NCI-H2196 treated with DMSO at 0.1 percent for 48 hours (cell line): Measurements from ENCODE around the gene SPON2.

Source experiments
- DNase-seq: peaks from one replicate; lab custom pipeline; 2025; ENCODE audit not compliant: unreplicated experiment; lab: John Stamatoyannopoulos, UW

The SPON2 gene

DNA sequence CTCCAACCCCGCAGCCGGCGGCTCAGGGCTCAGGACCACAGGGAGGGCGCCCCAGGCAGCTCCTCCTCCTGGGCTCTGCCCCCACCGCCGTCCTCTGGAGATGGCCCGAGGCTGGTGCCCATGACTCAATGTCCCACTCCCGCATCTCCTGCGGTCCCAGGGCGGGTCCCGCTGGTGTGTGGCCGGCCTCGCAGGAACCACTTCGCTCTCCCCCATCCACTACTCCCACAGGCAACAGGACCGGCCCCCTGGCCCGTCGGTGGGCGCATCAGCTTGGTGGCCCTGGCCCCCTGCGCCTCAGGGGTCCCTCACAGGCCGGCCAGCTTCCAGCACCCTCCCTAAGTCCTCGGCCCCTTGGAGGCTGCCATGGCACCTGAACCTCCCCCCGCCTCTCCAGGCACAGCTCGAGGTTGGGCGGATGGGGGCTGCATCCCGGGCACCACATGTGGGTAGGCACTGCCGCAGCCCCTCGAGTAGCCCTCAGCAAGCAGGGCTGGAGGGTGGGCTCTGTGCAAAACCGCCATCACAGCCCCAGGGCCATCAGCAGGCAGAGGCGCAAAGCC lies 22.8 kb upstream of the SPON2 start:
- no peak for DNase-seq

- DNase-seq: no peak
These were observed 21.9 kb upstream of the SPON2 start for GRCh38 chr4:1194010-1194900.

DNA sequence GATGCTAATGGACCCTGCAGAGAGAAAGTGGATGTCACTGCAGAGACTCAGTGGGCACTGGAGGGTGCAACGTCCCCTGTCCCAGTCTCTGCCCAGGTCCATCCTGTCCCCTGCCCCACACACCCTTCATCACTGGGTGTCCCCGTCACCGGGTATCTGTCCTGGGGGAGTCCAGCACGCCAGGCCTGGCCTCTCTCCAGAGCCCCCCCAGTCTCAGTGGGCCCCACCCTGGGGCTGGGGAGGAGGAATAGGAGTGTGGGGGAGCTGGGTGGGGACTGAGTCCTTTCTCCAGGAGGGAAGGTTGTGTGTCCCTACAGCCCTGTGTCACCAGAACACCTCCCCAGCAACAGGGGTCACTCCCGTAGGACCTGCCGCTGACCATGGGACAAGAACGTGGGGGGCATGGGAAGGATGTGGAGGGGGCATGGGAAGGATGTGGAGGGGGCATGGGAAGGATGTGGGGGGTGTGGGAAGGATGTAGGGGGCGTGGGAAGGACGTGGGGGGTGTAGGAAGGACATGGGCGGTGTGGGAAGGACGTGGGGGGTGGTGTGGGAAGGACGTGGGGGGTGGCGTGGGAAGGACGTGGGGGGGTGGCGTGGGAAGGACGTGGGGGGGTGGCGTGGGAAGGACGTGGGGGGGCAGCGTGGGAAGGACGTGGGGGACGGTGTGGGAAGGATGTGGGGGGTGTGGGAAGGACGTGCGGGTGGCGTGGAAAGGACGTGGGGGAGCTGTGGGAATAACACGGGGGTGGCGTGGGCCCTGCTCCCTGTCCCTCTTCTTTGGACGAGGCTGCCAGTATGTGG lies 21.0 kb upstream of the SPON2 start:
- DNase-seq: no peak

- no peak for DNase-seq
These were observed 20.3 kb upstream of the SPON2 start for GRCh38 chr4:1192493-1193205.

GRCh38 chr4:1192091-1192492 lies 19.7 kb upstream of the SPON2 start:
- peak; percentile 45 for DNase-seq

- DNase-seq: no peak
These were observed 19.2 kb upstream of the SPON2 start for GRCh38 chr4:1191621-1192020.

DNA sequence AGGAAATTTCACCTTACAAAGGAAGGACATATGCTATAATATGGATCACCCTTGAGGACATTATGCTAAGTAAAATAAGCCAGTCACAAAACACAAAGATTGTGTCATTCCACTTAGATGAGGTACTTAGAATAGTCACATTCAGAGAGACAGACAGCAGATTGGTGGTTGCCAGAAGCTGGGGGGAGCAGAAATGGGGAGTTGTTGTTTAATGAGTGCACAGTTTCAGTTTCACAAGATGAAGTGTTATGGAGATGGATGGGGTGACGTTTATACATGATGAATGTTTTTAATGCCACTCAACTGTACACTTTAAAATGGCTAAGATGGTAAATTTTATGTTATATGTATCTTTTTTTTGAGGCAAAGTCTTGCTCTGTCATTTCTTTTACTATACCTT lies 14.8 kb upstream of the SPON2 start:
- DNase-seq: no peak

GRCh38 chr4:1183985-1184773 lies 11.8 kb upstream of the SPON2 start:
- DNase-seq: no peak

DNA sequence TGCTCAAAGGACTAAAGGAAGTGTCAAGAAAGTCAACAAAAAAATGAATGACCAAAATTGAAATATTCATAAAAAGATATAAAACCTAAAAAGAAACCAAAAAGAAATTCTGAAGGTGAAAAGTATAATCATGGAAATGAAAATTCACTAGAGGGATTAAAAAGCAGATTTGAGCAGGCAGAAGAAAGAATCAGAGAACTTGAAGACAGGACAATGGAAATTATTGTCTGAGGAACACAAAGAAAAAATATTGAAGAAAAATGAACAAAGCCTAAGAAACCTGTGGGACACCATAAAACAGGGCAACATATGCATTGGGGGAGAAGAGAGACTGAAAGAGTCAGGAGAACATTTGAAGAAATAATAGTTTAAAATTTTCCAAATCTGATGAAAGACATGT lies 9.9 kb upstream of the SPON2 start:
- no peak for DNase-seq

GRCh38 chr4:1180663-1181062 lies 8.3 kb upstream of the SPON2 start:
- no peak for DNase-seq

- no peak for DNase-seq
These were observed 7.6 kb upstream of the SPON2 start for GRCh38 chr4:1179976-1180375.

GRCh38 chr4:1179089-1179441 lies 6.7 kb upstream of the SPON2 start:
- DNase-seq: no peak

GRCh38 chr4:1178300-1179088 lies 6.1 kb upstream of the SPON2 start:
- no peak for DNase-seq

DNA sequence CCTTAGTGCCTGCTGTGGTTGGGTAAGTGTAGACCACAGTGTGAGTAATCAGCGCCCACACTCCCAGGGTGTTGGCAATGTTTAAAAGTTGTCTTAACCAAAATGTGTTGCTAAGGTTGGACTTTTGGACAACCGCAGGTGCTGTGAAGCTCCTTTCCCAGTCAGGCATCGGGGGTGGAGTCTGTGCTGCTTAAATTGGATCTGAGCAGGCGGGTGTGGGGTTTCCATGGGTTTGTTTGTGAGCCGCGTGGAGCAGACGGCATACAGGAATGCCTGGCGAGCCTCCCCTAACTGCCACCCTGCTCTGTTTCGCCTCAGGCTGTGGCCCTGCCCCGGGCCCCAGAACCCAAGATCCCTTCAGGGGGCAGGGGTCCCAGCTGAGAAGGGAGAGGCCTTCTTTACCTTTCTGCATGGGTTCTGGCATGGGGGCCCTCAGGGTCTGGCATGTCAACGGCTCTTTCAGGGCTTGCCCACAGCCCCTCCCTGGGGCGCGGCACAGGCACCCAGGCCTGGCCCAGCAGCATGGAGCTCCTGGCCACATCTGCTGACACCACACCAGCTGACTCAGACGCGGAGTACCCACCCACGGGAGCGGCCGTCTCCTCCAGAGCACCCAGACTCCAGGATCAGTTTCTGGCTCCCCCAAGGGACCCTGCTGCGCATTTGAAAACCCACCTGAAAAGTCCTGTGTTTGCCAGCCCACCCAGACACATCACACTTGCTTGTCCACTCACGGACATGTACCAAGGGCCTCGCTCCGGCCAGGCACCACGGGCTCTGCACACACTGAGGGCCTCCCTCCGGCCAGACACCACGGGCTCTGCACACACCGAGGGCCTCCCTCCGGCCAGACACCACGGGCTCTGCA lies 5.1 kb upstream of the SPON2 start:
- DNase-seq: no peak

GRCh38 chr4:1176398-1177273 lies 4.3 kb upstream of the SPON2 start:
- no peak for DNase-seq

- no peak for DNase-seq
These were observed 3.3 kb upstream of the SPON2 start for GRCh38 chr4:1175635-1176229.

DNA sequence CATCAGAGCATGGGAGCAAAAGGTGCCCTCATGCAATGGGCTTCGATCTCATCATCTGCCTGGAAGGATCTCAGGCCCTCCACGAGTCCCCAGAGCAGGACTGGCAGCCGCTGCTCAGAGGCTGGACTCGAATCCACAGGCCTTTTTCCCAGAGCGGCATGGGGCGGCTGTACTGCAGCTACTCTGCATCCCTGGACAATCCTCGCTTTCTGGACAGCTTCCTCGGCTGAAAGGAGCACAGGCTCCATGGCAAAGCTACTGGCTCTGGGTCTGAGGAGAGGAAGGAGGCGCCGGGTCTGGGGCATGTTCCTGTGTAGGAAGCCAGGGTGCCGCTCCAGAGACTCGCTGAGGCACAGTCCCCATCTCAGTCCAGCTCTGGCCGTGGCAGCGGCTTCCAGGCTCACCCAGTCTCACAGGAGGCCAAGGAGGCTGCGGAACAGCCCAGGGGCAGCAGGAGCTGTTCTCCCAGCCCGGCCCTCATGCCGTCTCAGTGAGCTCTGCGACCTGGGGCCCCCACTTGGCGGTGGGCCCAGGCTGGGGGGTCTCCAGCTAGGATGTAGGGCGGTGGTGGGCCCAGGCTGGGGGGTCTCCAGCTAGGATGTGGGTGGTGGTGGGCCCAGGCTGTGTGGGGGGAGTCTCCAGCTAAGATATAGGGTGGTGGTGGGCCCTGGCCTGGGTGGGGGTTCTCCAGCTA lies 2.7 kb upstream of the SPON2 start:
- DNase-seq: no peak
